C1 segment of cervical spinal cord (tissue), 14 donors: ENCODE data around the gene GSTM2.
"Not testable (repeated sequence)": the region's sequence is repeated elsewhere in the genome, so short reads cannot be mapped to it uniquely, and the experiment has no call there.

Experiments used
- DNase-seq, 14 donors: peaks; one replicate each; lab custom pipeline; 2025; lab: John Stamatoyannopoulos, UW

The GSTM2 gene

DNA sequence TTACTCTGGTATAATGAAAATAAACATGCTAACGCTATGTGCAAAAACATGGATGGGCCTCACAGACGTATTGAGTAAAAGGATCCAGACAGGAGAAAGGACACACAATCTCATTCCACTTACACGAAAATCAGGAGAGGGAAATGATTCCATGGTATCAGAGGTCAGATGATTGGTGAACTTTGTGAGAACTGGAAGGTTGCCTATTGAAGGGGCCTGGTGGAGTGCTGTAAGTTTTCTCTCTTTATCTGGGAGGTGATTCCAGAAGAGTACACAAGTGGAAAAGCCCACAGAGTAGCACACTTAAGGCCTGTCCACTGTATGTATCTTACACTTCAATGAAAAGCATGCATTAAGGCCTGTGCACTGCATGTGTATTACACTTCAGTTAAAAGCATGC lies 9.6 kb downstream of the GSTM2 start:
- DNase-seq: no peak

DNA sequence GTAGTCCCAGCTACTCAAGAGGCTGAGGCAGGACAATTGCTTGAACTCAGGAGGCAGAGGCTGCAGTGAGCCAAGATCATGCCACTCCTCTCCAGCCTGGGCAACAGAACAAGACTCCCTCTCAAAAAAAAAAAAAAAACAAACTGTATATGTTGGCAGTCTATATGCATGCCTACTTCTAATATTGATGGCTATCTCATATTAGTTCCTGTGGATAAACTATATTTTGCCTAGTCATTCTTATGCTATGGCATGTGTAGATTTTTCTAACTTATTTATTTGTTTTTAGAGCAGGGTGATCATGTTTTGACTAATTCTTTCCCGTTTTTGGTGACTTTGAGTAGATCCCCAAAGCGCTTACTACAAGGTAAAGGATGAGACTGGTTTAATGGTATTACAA lies 10.8 kb downstream of the GSTM2 start:
- DNase-seq: not testable (repeated sequence)

DNA sequence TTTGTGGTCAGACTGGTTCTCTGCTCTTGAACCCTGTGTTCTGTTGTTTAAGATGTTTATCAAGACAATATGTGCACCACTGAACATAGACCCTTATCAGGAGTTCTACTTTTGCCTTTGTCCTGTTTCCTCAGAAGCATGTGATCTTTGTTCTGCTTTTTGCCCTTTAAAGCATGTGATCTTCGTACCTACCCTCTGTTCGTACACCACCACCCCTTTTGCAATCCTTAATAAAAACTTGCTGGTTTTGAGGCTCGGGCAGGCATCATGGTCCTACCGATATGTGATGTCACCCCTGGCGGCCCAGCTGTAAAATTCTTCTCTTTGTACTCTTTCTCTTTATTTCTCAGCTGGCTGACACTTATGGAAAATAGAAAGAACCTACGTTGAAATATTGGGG lies 16.9 kb downstream of the GSTM2 start:
- DNase-seq: not testable (repeated sequence)

DNA sequence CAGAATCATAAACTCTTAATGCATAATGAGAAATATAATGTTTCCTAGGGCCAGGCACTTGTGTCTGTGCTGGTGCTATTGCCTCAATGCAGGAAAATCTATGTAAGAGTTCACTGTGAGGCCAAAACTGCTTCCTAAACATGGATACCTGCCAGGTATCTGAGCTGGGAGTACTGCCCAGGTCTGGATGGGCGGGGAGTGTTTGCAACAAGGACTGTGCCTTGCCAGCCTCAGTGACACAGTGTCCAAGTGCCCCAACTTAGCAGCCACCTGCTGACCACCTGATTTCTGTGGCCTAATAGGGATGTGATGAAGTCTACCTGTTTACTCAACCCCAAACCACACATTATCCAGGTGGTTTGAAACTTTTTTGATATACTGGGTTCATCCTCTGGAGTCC lies 17.5 kb downstream of the GSTM2 start:
- peak in 1 of 14 donors; percentile 65 for DNase-seq

DNA sequence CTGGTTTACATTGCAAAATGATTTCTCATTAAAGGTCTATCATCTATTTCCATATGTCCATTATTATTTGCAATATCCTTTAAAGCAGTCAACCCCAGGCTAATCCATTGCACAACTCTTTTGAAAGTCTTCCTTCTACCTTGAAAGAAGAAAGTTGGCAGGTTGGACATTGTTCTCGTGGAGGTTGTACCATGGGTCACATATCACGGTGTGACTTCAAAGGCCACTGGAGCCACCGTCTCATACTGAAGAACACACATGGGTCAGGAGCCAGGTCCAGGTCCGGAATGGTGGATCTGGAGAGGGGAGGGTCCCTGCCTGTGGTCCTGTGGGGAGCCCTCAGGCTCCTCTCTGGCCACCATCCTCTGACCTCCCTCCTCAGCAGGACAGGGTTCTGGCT lies 18.0 kb downstream of the GSTM2 start:
- not testable (repeated sequence) for DNase-seq

DNA sequence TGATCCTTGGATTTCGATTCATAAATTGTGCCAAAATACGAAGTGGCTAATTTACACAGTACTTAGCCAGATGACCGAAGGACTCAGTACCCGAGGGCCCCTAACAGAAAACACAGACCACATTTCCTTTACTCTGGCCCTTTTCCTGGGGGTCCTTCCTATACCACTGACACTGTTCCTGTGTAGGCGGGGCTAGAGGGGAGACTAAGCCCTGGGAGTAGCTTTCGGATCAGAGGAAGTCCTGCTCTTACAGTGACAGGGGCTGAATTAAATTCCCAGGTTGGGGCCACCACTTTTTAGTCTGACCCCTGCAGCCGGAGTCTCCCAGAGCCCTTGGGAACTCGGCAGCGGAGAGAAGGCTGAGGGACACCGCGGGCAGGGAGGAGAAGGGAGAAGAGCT lies 19.3 kb downstream of the GSTM2 start:
- DNase-seq: not testable (repeated sequence)

DNA sequence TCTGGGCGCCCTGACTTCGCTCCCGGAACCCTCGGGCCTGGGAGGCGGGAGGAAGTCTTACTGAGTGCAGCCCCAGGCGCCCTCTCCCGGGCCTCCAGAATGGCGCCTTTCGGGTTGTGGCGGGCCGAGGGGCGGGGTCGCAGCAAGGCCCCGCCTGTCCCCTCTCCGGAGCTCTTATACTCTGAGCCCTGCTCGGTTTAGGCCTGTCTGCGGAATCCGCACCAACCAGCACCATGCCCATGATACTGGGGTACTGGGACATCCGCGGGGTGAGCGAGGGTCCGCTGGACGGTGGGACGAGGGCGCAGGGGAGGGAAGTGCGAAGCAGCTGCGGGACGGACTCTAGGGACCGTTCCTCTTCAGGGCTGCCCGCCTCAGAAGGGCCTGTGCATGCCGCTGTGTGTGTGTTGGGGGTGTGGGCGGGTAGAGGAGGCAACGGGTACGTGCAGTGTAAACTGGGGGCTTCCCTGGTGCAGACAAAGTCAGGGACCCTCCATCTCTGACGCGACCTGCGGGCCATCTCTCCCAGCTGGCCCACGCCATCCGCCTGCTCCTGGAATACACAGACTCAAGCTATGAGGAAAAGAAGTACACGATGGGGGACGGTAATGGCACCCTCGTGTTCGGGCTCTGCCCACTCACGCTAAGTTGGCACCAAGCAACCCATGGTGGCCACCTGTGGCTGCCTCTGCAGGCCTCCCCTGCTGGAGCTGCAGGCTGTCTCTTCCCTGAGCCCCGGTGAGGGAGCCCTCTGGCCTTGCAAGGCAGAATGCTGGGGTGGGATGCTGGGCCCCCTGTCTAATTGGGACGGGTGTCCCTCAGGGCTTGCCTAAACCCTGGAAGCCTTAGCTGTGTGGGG lies 20.0 kb downstream of the GSTM2 start, which contains the start of gene GSTM1:
TSS of gene GSTM1 (plus strand) at position 177 of the 859 bp plus-strand sequence. CDS start at position 234, 57 bp downstream.
- DNase-seq: peak in 4 of 14 donors; percentile 33 to 77 (median 48)

DNA sequence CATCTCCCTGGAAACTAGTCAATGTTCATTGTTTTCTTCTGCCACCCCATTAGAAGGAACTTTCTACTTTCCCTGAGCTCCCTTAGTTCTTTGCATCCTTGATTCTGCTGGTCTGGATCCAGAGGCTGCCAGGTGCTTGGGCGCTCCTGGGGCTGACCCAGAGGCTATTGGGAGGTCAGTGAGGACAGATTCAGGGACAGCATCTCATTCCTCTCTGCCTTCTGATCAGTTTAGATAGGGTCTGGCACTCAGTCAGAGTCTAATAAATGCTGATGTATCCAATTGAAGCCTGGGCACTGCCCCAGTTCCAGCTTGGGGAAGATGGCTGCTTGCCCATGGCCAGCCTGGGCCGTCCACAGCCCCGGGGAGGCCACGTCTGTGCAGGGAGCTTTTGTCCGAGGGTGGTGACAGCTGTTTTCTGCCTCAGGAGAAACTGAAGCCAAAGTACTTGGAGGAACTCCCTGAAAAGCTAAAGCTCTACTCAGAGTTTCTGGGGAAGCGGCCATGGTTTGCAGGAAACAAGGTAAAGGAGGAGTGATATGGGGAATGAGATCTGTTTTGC lies 22.1 kb downstream of the GSTM2 start:
- peak in 1 of 14 donors; percentile 12 for DNase-seq

DNA sequence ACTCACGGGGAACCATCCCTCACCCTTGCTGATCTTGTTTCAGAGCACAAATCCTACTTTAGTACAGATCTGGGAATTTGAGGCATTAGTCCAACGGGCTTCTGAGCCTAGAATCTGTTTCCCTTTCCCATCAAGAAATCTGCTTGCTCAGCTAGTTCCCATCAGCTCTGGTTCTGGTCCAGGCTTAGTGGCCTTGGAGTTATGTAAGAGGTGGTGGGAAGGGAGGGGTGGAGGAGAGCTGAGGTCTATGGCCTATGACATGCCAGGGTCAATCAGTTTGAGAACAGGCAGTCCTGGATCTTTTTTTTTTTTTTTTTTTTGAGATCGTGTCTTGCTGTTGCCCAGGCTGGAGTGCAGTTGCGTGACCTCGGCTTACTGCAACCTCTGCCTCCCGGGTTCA lies 23.9 kb downstream of the GSTM2 start:
- peak in 1 of 14 donors; percentile 26 for DNase-seq

DNA sequence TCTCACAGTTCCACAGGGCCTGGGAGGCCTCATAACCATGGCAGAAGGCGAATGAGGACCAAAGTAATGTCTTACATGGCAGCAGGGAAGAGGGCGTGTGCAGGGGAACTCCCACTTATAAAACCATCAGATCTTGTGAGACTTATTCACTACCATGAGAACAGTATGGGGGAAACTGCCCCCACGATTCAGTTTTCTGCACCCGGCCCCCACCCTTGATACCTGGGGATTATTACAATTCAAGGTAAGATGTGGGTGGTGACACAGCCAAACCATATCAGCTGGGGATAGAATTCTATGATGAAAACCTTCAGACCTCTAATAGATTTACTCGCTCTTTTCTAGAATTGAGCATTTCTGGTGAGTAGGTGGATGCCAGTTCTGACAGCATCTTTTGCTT lies 26.5 kb downstream of the GSTM2 start:
- DNase-seq: not testable (repeated sequence)

DNA sequence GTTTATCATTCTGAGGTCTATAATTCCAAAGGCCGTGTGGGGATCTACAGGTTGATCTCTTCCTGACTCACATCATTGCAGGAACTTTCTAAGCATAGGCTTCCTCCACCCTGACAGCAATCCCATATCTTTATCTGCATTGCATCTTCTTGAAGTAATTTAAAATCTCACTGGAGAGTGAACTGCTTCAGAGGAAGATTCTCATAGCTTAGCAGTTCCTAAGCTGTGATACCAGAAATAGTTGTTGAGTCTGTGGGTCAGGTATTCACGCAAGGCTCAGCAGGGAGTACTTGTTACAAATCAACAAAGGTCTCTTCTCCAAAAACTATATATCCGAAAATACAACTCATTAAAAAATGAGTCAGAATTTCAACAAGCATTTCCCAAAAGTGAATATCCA lies 27.3 kb downstream of the GSTM2 start:
- DNase-seq: not testable (repeated sequence)

DNA sequence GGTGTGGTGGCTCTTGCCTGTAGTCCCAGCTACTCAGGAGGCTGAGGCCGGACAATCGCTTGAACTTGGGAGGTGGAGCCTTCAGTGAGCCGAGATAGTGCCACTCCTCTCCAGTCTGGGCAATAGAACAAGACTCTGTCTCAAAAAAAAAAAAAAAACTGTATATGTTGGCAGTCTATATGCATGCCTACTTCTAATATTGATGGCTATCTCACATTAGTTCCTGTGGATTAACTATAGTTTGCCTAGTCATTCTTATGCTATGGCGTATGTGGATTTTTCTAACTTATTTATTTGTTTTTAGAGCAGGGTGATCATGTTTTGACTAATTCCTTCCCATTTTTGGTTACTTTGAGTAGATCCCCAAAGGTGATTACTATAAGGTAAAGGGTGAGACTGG lies 29.2 kb downstream of the GSTM2 start:
- no peak for DNase-seq

DNA sequence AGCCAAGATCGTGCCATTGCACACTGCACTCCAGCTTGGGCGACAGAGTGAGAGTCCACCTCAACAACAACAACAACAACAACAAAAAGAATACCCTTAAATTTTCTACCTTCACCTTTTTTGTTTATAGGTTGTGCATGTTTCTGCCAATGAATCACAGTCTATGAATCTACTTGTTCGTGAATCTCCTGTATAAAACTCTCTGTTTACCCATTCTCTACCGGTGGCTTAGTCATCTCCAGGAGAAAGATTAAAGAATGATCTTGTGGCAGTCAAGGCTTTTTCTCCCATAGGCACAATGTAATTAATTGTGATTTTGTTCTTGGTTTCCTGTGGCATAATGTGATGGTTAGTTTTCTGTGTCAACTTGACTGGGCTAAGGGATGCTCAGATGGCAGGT lies 30.0 kb downstream of the GSTM2 start:
- not testable (repeated sequence) for DNase-seq

DNA sequence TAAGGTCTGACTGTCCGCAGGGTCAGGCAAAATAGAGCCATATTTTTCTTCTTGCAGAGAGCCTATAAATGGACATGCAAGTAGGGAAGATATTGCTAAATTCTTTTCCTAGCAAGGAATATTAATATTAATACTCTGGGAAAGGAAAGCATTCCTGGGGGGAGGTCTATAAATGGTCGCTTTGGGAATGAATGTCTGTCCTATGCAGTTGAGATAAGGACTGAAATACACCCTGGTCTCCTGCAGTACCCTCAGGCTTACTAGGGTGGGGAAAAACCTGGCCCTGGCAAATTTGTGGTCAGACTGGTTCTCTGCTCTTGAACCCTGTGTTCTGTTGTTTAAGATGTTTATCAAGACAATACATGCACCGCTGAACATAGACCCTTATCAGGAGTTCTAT lies 35.1 kb downstream of the GSTM2 start:
- DNase-seq: not testable (repeated sequence)

DNA sequence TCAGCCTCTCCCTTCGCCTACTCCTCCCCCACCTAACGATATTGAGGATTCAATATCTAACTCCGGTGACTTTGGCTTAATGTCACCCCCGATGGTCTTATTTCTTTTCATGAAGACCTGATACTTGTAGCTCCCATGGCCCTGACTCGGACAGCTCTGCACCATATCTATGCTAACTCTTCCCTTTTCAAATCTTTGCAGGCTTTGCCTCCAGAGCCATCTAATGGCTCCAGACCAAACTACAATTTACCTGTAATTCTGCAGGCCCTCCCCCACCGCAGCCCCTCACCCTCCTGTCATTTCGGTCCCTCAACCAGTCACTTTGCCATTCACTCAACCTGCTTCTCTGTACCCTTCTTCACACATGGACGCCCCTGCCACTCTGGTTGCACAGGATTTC lies 36.3 kb downstream of the GSTM2 start:
- DNase-seq: no peak

DNA sequence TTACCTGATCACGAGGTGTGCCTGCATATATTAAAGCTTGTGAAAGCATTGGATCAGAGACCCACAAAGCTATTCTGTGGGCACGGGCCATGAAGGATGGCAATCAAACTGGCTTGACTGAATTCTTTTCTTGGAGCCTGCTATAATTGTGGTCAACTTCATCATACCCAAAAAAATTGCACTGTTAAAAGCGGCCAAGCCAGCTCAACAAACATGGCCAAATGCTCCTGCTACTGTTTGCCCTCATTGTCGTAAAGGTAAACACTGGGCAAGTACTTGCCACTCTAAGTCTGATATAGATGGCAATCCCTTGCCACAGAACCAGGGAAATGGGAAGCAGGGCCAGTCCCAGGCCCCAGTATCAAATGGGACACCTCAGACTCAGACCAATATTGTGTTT lies 37.6 kb downstream of the GSTM2 start:
- DNase-seq: no peak

DNA sequence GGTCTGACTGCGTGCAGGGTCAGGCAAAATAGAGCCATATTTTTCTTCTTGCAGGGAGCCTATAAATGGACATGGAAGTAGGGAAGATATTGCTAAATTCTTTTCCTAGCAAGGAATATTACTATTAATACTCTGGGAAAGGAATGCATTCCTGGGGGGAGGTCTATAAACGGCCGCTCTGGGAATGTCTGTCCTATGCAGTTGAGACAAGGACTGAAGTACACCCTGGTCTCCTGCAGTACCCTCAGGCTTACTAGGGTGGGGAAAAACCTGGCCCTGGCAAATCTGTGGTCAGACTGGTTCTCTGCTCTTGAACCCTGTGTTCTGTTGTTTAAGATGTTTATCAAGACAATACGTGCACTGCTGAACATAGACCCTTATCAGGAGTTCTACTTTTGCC lies 41.1 kb downstream of the GSTM2 start:
- not testable (repeated sequence) for DNase-seq

DNA sequence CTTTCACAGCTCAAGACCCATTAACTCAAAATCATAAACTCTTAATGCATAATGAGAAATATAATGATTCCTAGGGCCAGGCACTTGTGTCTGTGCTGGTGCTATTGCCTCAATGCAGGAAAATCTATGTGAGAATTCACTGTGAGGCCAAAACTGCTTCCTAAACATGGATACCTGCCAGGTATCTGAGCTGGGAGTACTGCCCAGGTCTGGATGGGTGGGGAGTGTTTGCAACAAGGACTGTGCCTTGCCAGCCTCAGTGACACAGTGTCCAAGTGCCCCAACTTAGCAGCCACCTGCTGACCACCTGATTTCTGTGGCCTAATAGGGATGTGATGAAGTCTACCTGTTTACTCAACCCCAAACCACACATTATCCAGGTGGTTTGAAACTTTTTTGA lies 42.0 kb downstream of the GSTM2 start:
- DNase-seq: peak in 1 of 14 donors; percentile 87

DNA sequence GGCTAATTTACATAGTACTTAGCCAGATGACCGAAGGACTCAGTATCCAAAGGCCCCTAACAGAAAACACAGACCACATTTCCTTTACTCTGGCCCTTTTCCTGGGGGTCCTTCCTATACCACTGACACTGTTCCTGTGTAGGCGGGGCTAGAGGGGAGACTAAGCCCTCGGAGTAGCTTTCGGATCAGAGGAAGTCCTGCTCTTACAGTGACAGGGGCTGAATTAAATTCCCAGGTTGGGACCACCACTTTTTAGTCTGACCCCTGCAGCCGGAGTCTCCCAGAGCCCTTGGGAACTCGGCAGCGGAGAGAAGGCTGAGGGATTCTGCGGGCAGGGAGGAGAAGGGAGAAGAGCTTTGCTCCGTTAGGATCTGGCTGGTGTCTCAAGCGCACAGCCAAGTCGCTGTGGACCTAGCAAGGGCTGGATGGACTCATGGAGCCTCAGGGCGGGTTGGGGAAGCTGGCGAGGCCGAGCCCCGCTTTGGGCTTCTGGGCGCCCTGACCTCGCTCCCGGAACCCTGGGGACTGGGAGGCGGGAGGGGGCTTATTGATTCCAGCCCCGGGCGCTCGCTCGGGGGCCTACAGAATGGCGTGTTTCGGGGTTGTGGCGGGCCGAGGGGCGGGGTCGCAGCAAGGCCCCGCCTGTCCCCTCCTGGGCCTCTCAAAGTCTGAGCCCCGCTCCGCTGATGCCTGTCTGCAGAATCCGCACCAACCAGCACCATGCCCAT lies 43.9 kb downstream of the GSTM2 start, which contains the start of gene GSTM5:
TSS of gene GSTM5 (plus strand) at position 659 of the 728 bp plus-strand sequence. CDS start at position 721, 62 bp downstream.
- DNase-seq: peak in 2 of 14 donors; percentile 13 to 17

DNA sequence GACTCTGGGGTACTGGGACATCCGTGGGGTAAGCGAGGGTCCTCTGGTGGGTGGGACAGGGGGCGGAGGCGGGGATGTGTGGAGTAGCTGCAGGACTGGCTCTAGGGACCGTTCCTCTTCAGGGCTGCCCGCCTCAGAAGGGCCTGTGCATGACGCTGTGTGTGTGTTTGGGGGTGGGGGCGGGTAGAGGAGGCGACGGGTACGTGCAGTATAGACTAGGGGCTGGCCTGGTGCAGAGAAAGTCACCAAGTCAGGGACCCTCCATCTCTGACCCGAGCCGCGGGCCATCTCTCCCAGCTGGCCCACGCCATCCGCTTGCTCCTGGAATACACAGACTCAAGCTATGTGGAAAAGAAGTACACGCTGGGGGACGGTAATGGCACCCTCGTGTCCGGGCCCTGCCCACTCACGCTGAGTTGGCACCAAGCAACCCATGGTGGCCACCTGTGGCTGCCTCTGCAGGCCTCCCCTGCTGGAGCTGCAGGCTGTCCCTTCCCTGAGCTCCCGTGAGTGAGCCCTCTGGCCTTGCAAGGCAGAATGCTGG lies 44.5 kb downstream of the GSTM2 start:
- DNase-seq: no peak

DNA sequence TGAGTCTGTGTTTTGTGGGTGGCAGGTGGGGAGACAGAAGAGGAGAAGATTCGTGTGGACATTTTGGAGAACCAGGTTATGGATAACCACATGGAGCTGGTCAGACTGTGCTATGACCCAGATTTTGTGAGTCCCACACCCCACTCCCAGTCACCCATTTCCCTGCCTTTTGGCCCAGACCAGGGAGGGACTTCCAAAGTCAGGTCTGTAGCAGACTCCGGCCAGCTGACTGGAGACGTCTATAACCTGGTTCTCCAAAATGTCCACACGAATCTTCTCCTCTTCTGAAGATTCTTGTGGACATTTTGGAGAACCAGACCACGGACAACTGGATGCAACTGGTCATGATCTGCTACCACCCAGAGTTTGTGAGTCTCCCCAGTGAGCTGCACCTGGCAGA lies 45.8 kb downstream of the GSTM2 start:
- no peak for DNase-seq
